Glomerular endothelial cell (primary cell): ENCODE results near the gene NCK2. TPM values are rescaled to one million over a fixed set of nuclear protein-coding genes. Genes with fewer than 3 reads are reported as not detected.

Experiments
- DNase-seq: peaks from one replicate; pipeline ENCODE4 v3.0.0-alpha.2; 2011; ENCODE audit warnings: low read depth, low spot score; ENCODE audit errors: extremely low read depth
- total RNA-seq: library from RNA; depleted of rRNA; stranded (reverse); fragments of >200 nt; gene quantifications from 2 replicates; pipeline ENCODE4 v1.2.3, GENCODE V29; 2015

The NCK2 gene
- total RNA-seq, 1 donor from 2014 or later: 44.5 TPM

- DNase-seq: no peak
Measured at GRCh38 chr2:105808423-105809096, 63.8 kb downstream of the NCK2 start.

GRCh38 chr2:105809097-105809473 is 64.4 kb downstream of the NCK2 start:
- DNase-seq: no peak

GRCh38 chr2:105809723-105810122 is 65.0 kb downstream of the NCK2 start:
- no peak for DNase-seq

DNA sequence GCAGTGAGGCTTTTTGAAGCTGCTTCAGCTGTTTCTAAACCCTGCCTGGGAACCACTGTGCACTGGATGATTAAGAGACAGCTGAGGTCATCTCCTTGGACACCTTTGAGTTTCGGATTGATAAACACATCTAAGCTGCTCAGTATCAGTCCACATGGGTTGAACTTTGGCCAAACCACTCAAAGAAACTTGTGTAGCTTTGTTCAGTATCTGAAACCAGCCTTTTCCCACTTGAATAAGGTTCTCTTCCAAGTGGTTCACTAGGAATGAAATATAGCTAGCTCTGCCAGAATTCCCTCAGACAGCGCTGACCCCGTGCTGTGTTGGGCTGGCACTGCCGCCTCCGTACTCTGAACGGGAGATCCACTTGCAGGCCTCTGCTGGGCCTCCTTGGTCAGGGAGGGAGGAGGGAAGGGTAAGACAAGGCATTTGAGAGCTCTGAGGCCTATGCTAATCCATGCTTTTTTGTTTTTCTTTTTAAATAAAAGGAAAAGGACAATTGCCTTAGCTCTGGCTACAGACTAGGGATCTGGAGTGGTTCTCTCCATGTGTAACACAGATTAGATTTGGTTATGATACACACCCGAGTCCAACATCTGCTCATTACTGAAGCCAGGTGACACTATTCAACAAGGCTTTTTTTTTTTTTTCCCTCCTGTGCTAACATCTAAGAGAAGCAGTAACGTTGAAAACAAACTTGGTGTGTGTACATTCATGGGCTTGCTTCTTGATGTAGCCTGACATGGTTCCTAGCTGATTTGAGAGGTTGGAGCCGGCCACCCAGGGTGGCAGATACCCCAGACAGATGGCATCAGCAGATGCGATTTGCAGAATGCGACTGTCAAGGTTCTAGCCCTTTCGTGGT is 67.7 kb downstream of the NCK2 start:
- no peak for DNase-seq

- DNase-seq: no peak
Measured at GRCh38 chr2:105813045-105813315, 68.3 kb downstream of the NCK2 start.

DNA sequence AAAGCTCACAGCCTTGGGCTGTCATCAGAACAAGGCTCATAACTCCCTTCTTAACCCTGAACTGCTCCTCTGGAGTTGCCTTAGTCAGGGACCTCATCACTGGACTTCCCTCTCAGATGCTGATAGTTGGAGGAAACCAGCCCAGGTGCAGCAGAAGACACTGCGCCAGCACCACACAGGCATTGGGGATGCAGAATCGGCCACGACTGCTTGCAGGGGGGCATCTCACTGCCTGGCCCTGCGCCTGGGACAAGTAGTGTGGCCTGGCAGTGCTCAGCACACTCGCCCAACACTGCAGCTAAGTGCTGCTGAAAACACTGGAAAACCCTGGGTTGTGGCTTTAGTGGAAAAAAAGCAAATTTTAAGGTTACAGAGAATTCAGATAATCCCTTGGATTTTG is 68.7 kb downstream of the NCK2 start:
- DNase-seq: no peak

GRCh38 chr2:105814291-105814940 is 69.7 kb downstream of the NCK2 start:
- DNase-seq: no peak

DNA sequence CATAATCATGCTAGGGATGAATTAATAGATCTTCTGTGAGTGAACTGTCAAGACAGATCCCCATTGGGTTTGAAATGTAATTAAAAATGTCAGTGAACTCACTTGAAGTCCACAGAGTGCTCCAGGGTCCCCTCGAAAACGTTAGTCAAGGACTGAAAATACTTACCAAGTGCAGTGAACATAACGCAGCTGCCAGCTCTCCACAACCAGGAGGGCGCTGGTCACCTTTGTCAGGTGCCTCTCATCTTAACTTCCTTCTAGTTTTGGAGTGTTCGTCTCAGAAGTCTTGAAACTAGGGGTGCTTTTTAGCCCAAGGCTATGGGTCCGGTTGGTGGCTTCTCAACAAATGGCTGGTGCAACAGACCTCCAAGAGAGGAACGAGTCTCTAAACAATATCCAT is 70.7 kb downstream of the NCK2 start:
- no peak for DNase-seq

DNA sequence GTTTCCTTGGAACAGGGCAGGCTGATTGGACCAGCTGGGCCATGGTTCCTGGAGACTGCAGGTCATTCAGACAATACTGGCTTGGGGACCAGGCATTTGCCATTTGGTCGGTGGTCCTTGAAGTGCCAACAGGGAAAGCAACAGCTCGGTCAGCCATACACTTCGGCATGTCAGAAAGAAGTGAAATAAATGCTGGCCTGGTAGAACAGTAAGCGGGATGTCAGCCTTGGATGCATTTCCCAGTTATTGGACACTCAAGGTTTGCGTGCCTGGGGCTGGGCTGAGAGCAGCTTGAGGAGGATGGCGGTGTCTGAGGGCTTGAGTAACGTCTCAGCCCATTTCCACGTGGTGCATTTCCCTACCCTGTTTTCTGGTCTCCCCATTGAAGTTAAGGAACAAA is 75.4 kb downstream of the NCK2 start:
- no peak for DNase-seq

- DNase-seq: no peak
Measured at GRCh38 chr2:105820691-105821090, 76.0 kb downstream of the NCK2 start.

- no peak for DNase-seq
Measured at GRCh38 chr2:105821428-105822125, 76.9 kb downstream of the NCK2 start.

DNA sequence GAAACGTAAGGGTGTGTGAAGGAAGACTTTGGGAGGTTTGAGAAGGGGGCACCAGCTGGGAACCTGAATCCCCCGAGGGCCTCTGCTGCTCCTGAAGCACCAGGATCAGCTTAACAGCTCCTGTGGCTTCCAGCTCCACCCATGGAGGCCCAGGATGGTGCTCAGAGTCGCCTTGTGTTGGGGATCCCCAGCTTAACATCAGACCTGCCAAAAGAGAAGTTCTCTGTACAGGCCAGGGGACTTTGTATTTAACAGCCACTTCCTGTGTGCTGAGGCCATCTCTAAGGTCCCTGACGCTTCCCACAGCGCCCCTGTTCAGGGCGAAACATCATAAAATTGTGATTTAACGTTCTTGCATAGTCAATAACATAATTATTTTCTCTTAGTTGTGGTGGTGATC is 77.5 kb downstream of the NCK2 start:
- no peak for DNase-seq

GRCh38 chr2:105824446-105824845 is 79.7 kb downstream of the NCK2 start:
- DNase-seq: no peak

- no peak for DNase-seq
Measured at GRCh38 chr2:105827351-105828096, 82.8 kb downstream of the NCK2 start.

DNA sequence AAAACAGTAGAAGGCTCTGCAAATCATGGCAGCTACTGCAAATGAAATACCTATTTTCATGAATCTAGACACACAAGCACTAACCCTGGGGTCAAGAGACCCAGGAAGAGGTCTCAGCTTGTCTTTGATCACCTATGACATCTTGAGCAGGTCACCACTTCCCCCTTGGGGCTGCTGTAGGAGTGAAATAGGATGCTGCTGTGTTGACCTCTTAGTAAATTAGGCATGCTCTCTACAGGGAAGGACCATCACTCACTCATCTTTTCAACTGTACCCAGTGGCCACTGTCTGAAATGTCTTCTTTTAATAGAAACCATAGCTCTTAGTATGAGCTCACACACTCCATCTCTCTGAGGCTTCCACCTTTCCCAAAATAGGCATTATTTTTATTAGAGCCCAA is 83.8 kb downstream of the NCK2 start:
- no peak for DNase-seq

DNA sequence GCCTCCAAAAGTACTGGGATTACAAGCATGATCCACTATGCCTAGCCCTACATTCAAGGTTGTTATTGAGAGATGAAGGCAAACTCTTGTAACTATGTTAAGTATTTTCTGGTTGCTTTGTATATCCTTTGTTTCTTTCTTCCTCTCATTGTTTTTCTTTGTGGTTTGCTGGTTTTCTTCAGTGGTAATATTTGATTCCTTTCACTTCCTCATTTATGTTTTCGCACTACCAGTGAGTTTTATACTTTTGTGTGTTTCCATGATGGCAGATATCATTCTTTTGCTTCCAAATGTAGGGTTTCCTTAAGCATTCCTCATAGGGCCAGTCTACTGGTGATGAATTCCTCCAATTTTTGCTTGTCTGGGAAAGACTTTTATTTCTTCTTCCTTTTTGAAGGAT is 90.2 kb downstream of the NCK2 start:
- no peak for DNase-seq

DNA sequence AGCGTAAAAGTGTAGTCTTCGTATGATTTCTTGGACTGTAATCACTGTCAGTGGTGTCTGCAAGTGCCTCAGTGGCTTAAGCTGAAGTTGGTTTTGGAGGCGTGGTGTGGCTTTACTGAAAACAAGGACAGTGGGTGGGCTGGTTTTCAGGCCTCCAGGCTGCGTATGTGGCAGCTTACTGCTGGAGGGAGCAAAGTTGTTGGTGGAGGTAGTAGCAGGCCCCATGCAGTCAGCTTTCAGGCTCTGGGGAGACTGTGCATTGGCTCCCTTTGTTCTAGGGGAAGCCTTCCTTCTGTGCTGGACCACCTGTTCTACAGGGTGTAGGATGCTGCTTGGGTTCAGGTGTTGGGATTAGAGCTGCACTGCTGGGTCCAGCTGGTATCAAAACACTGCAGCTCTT is 91.6 kb downstream of the NCK2 start:
- DNase-seq: no peak

DNA sequence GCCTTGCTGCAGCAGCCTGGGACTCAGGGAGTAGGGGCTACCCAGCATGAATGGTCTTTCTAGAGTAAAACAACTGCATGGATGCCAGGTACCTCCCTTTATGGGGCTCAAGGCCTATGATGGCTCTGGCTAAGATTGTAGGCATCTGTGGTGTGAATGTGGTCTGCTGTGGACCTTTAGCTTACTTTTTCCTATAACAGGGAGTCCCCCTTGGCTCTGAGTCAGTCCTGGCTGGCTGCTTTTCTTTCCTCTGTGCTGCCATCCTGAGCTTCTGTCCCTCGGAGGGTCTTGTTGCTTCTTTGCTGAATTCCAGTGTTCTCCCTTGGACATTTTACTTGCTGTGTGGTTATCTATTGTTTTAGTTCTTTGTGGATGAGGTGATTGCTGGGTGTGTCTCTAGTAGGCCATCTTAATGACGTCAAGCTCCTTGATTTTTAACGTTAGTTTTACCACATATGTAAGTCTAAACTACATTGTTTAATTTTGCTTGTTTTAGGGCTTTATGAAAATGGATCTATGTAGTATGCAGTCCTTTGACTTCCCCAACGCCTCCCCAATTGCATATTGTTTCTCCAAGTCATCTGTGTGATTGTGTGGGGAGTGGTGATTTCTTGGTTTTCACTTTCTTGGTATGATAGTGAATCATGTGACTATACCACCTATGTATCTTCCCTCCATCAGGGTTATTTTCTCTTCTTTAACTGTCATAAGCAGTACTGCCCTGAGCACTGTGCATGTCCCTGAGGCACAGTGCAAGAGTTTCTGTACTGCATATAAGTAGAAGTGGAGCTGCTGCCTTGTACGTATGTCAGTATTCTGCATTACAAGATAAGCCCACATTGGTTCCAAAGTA is 92.4 kb downstream of the NCK2 start:
- DNase-seq: no peak

GRCh38 chr2:105839793-105840192 is 95.1 kb downstream of the NCK2 start:
- DNase-seq: no peak

- no peak for DNase-seq
Measured at GRCh38 chr2:105840933-105841332, 96.2 kb downstream of the NCK2 start.
